Naive thymus-derived CD4-positive, alpha-beta T cell (primary cell): ENCODE data around the gene ANO5. TPM values are rescaled to one million over a fixed set of nuclear protein-coding genes. Genes with fewer than 3 reads are reported as not detected.
A peak's percentile ranks its signal among the peaks of the same experiment; 100 is the strongest.

Source experiments
- ATAC-seq: fragments of 150-1000 bp; cut with Tn5 transposase; 2 replicates; pipeline ENCODE4 v1.10.0; 2021; ENCODE audit warnings: mild to moderate bottlenecking, moderate library complexity
- CTCF ChIA-PET: fragments of 350-600 bp; sonication (Branson Sonifier 250); formaldehyde crosslinking; loops from one replicate; lab custom pipeline; 2021; ENCODE audit warnings: antibody characterized with exemption; lab: Charles Lee
- POLR2A ChIA-PET: fragments of 350-600 bp; sonication (Branson Sonifier 250); formaldehyde crosslinking; loops from one replicate; lab custom pipeline; 2021; ENCODE audit warnings: antibody characterized with exemption, inconsistent platforms; lab: Charles Lee
- DNase-seq, 9 donors: peaks; one replicate each; pipeline versions ENCODE4 v3.0.0 to v3.0.0-alpha.2; 2020 to 2022; ENCODE audit warnings: mixed read lengths in 1 of 9
- H3K27ac ChIP-seq: one replicate; pipeline ENCODE4 v1.7.0; 2013; ENCODE audit warnings: mild to moderate bottlenecking, low read depth, low read length, moderate library complexity
- H3K27me3 ChIP-seq, 2 donors: one replicate each; pipeline ENCODE4 v1.7.0; 2013; ENCODE audit warnings: low read length in 2 of 2, mild to moderate bottlenecking in 2 of 2, moderate library complexity in 2 of 2; ENCODE audit not compliant: control insufficient read depth in 2 of 2, insufficient read depth in 2 of 2
- H3K36me3 ChIP-seq, 3 experiments: 1 replicate in 2 of 3; 2 replicates in 1 of 3; pipeline ENCODE4 v1.7.0; 2013; ENCODE audit warnings: low read length in 3 of 3, mild to moderate bottlenecking in 3 of 3, moderate library complexity in 1 of 3; ENCODE audit not compliant: insufficient read depth in 3 of 3, control insufficient read depth in 2 of 3
- H3K4me1 ChIP-seq, 2 donors: one replicate each; pipeline ENCODE4 v1.7.0; 2013; ENCODE audit warnings: low read length in 2 of 2, mild to moderate bottlenecking in 2 of 2, moderate library complexity in 1 of 2; ENCODE audit not compliant: control insufficient read depth in 2 of 2, insufficient read depth in 2 of 2
- H3K4me3 ChIP-seq: 2 replicates; pipeline ENCODE4 v1.7.0; 2013; ENCODE audit warnings: mild to moderate bottlenecking, low read length
- H3K9me3 ChIP-seq, 3 experiments: 1 replicate in 2 of 3; 2 replicates in 1 of 3; pipeline ENCODE4 v1.7.0; 2013; ENCODE audit warnings: low read length in 3 of 3; ENCODE audit not compliant: control insufficient read depth in 2 of 3
- H3K27ac Mint-ChIP-seq, 9 donors: one replicate each; pipeline ENCODE4 v1.8.0; 2020 to 2022; ENCODE audit warnings: mixed read lengths in 9 of 9, mild to moderate bottlenecking in 8 of 9, moderate library complexity in 5 of 9, inconsistent platforms in 2 of 9
- H3K27me3 Mint-ChIP-seq, 5 donors: one replicate each; pipeline ENCODE4 v1.8.0; 2021 to 2022; ENCODE audit warnings: mixed read lengths in 5 of 5, mild to moderate bottlenecking in 1 of 5
- H3K36me3 Mint-ChIP-seq, 5 donors: one replicate each; pipeline ENCODE4 v1.8.0; 2020 to 2022; ENCODE audit warnings: mixed read lengths in 5 of 5, mild to moderate bottlenecking in 3 of 5, inconsistent platforms in 1 of 5
- H3K4me1 Mint-ChIP-seq, 7 donors: one replicate each; pipeline ENCODE4 v1.8.0; 2020 to 2022; ENCODE audit warnings: mixed read lengths in 7 of 7, mild to moderate bottlenecking in 3 of 7, inconsistent platforms in 1 of 7
- H3K4me3 Mint-ChIP-seq, 10 donors: one replicate each; pipeline ENCODE4 v1.8.0; 2020 to 2022; ENCODE audit warnings: mild to moderate bottlenecking in 10 of 10, mixed read lengths in 10 of 10, moderate library complexity in 6 of 10, inconsistent platforms in 2 of 10
- H3K9me3 Mint-ChIP-seq, 11 donors: one replicate each; pipeline ENCODE4 v1.8.0; 2020 to 2022; ENCODE audit warnings: mixed read lengths in 11 of 11, mild to moderate bottlenecking in 4 of 11, inconsistent platforms in 1 of 11, moderate library complexity in 1 of 11
- intact Hi-C, 2 donors: fragments of 100-400 bp; cut with micrococcal nuclease; formaldehyde crosslinking; loops; one replicate each; pipeline ENCODE4 v1.15.1; 2023
- polyA plus RNA-seq, 2 donors: library from polyadenylated mRNA; unstranded; fragments of 300-500 nt; fragmentation: Illumina TruSeq; gene quantifications; one replicate each; pipeline ENCODE4 v1.2.3, GENCODE V29; 2021
- total RNA-seq, 6 experiments: library from RNA in 5 of 6; stranded (reverse) in 5 of 6; gene quantifications; 1 replicate in 5 of 6; 2 replicates in 1 of 6; pipeline ENCODE4 v1.2.3 and lab custom pipeline; 2021 to 2026

Gene ANO5
- total and polyA plus RNA-seq, 7 experiments from 2014 or later = 0.07 to 0.12 (median 0.11) TPM; not detected in 4

DNA sequence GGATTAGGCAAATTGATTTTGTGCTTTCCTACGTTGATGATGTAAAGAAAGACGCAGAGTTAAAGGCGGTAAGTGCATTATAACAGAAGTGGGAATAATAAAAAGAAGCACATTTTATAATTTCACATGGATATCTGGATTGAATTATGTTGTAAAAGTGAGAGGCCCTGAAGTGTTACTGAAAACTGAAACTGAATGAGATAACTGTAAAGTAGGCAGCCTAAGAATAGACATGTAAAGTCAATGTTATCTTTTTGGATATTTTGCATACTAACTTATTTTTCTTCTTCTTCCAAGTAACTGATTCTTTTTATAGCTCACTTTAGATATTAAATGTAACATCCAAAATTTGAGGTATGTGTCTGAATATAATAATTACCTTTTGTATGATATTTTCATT is 28.3 kb downstream of the ANO5 start:
- Mint-ChIP-seq H3K9me3 (no peaks in the 10 kb centered on the region), H3K4me1 (no peaks in the 10 kb centered on the region), H3K4me3 (no peak overlapping the region), H3K36me3 (no peaks in the 10 kb centered on the region), H3K27ac (no peak overlapping the region), H3K27me3 (no peaks in the 10 kb centered on the region)
- intact Hi-C loops = no loop called here
- DNase-seq = no peak
- H3K36me3 ChIP-seq = no peaks in the 10 kb centered on the region
- H3K27ac ChIP-seq = no peak overlapping the region
- no peak for ATAC-seq
- H3K4me1 ChIP-seq = no peaks in the 10 kb centered on the region
- H3K27me3 ChIP-seq = no peaks in the 10 kb centered on the region
- POLR2A ChIA-PET = no interaction called here
- no peak overlapping the region for H3K4me3 ChIP-seq
- no peaks in the 10 kb centered on the region for H3K9me3 ChIP-seq
- CTCF ChIA-PET = no interaction called here

DNA sequence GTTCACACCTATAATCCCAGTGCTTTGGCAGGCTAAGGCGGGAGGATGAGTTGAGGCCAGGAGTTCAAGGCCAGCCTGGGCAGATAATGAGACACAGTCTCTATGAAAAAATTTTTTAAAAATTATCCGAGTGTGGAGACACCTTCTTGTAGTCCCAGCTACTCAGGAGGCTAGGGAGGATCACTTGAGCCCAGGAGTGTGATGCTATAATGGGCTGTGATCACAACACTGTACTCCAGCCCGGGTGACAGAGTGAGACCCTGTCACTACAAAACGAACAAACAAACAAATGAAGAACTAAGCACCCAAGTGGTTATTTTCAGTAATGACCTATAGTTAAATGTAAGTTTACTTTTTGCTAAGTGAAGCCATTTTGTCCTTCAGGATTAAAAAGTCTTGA is 32.3 kb downstream of the ANO5 start:
- no peak for DNase-seq
- POLR2A ChIA-PET = no interaction called here
- no peak for ATAC-seq

DNA sequence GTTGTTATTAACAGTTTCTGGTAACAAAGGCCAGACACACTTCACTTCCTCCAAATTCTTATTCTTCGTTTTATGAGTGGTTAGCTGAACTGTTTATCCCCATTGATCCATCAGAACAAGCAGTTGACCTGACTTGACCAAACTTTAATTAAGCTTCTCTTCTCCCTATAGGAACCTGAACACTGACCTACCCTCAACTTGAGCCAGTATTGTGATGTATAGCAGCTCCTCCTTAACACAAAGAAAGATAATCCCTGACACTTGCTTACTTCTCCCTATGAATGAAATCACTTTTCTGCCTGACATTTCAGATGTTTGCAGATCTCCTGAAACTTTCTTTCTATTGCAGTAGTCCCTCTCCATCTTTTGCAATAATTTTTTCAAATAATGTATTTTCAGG is 41.9 kb downstream of the ANO5 start:
- Histone ChIP-seq H3K4me1 (no peaks in the 10 kb centered on the region), H3K27me3 (peaks cover 0 to 4% of the 10 kb centered on the region in 2 donors), H3K27ac (no peak overlapping the region), H3K36me3 (no peaks in the 10 kb centered on the region), H3K4me3 (no peak overlapping the region), H3K9me3 (no peaks in the 10 kb centered on the region)
- Mint-ChIP-seq H3K4me1 (no peaks in the 10 kb centered on the region), H3K9me3 (peaks cover 0 to 3% (median 0%) of the 10 kb centered on the region in 11 donors), H3K27ac (no peak overlapping the region), H3K36me3 (no peaks in the 10 kb centered on the region), H3K4me3 (no peak overlapping the region), H3K27me3 (peaks cover 0 to 12% (median 0%) of the 10 kb centered on the region in 5 donors)
- DNase-seq (no peak), ATAC-seq (no peak)
- POLR2A ChIA-PET = no interaction called here
- CTCF ChIA-PET = no interaction called here
- intact Hi-C loops = no loop called here

More for the DNA sequence above, 32.3 kb downstream of the ANO5 start:
- no peak overlapping the region for H3K27ac ChIP-seq
- no peaks in the 10 kb centered on the region for H3K27me3 ChIP-seq
- H3K4me3 ChIP-seq = no peak overlapping the region
- CTCF ChIA-PET = no interaction called here
- H3K27me3 Mint-ChIP-seq = no peaks in the 10 kb centered on the region
- H3K9me3 Mint-ChIP-seq = peaks cover 0 to 5% (median 0%) of the 10 kb centered on the region in 11 donors
- H3K4me3 Mint-ChIP-seq = no peak overlapping the region
- no peak overlapping the region for H3K27ac Mint-ChIP-seq
- no peaks in the 10 kb centered on the region for H3K36me3 Mint-ChIP-seq
- no peaks in the 10 kb centered on the region for H3K36me3 ChIP-seq
- H3K4me1 Mint-ChIP-seq = no peaks in the 10 kb centered on the region
- no peaks in the 10 kb centered on the region for H3K4me1 ChIP-seq
- H3K9me3 ChIP-seq = no peaks in the 10 kb centered on the region
- intact Hi-C loops = no loop called here

DNA sequence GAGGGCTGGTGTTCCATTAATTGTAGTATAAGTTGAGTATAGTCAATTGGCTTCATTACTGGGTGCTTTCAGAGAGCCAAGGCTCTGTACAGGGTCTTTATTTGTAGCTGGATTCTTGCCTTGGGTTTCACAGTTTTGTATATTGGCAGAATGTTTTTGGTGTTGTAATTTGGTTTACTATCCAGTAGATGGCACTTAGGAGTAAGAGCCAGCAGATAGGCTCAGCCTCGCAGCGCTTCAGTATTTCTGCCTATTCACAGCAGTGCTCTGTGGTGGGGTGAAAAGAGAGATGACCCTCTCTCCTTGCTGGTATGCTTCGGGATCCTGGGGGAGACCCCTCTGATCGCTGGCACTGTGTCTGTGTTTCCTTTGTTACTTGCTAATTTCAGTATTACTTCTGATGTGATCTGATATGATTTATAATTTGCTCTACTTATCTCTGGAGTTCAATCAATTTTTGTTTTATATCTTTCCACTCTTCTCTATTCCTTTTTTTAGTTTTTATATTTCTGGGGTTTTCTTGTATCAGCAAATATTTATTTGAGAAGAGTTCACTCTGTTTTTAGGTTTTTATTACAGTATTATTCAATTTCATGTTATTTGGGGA is 52.2 kb downstream of the ANO5 start:
- H3K9me3 Mint-ChIP-seq = peaks cover 0 to 2% (median 0%) of the 10 kb centered on the region in 11 donors
- intact Hi-C loops = loop anchor here (1.0 kb wide), 2 partner anchors 59 to 542 kb away; no protein-coding TSS in a partner anchor

DNA sequence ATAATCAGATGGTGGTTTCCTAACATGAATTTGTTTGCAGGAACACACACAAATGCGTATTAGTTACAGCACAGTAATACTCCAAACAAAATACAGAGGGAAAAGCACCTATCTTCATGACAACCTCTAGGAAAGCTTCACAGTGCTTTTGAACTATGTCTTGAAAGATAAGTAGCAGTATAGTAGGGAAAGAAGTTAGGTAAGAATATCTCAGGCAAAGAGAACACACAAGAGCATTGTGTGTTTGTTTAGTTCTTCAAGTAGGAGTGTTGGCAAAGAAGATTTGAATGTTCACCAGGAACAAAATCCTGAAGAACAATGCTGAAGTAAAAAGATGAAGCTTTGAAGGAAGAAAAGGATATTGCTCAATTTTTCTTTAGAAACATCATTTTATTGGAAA is 54.1 kb downstream of the ANO5 start:
- H3K4me1 Mint-ChIP-seq = no peaks in the 10 kb centered on the region
- Histone ChIP-seq H3K4me3 (no peak overlapping the region), H3K27ac (no peak overlapping the region), H3K9me3 (no peaks in the 10 kb centered on the region), H3K4me1 (no peaks in the 10 kb centered on the region), H3K27me3 (no peaks in the 10 kb centered on the region), H3K36me3 (no peaks in the 10 kb centered on the region)
- ChIA-PET CTCF (no interaction called here), POLR2A (no interaction called here)
- peaks cover 0 to 2% (median 0%) of the 10 kb centered on the region in 11 donors for H3K9me3 Mint-ChIP-seq
- intact Hi-C loops = loop anchor here in 1 of 2 donors (2.0 kb wide), 1 partner anchor 540 kb away; no protein-coding TSS in a partner anchor
- H3K36me3 Mint-ChIP-seq = no peaks in the 10 kb centered on the region
- H3K27me3 Mint-ChIP-seq = peaks cover 2 to 42% (median 21%) of the 10 kb centered on the region in 5 donors
- no peak overlapping the region for H3K27ac Mint-ChIP-seq
- no peak for DNase-seq
- no peak for ATAC-seq
- H3K4me3 Mint-ChIP-seq = no peak overlapping the region

More for the DNA sequence above, 52.2 kb downstream of the ANO5 start:
- DNase-seq (peak in 5 of 9 donors; percentile 6 to 30 (median 13)), ATAC-seq (peak; percentile 65)
- Mint-ChIP-seq H3K27me3 (peaks cover 2 to 36% (median 21%) of the 10 kb centered on the region in 5 donors), H3K4me1 (no peaks in the 10 kb centered on the region), H3K36me3 (no peaks in the 10 kb centered on the region), H3K27ac (no peak overlapping the region), H3K4me3 (no peak overlapping the region)
- Histone ChIP-seq H3K27ac (no peak overlapping the region), H3K27me3 (no peaks in the 10 kb centered on the region), H3K4me1 (no peaks in the 10 kb centered on the region), H3K9me3 (no peaks in the 10 kb centered on the region), H3K4me3 (no peak overlapping the region), H3K36me3 (no peaks in the 10 kb centered on the region)
- POLR2A ChIA-PET = no interaction called here
- CTCF ChIA-PET = interaction anchor here (1.5 kb wide), 1 partner anchor 543 kb away, joined by 4 read pairs; no protein-coding TSS in a partner anchor

DNA sequence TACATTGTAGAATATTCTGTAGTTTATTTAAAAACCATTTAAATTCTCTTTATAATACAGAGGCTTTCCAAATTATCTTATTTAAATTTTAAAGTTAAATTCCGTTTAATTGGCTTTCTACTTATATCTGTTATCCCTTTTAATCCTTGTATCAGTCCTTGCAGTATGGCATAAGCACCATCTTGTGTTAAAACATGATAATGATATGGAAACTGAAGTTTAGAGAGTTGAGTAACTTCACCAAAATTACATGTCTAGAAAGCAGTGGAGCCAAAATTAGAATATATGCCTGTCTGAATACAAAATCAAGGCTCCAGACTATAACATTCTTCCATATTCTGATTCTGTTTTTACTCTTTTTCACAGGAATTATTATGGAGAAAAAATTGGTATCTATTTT is 57.0 kb downstream of the ANO5 start:
- Histone ChIP-seq H3K9me3 (no peaks in the 10 kb centered on the region), H3K4me3 (no peak overlapping the region), H3K36me3 (no peaks in the 10 kb centered on the region), H3K27ac (no peak overlapping the region), H3K27me3 (no peaks in the 10 kb centered on the region), H3K4me1 (no peaks in the 10 kb centered on the region)
- POLR2A ChIA-PET = no interaction called here
- Mint-ChIP-seq H3K27ac (no peak overlapping the region), H3K4me3 (no peak overlapping the region), H3K4me1 (no peaks in the 10 kb centered on the region), H3K27me3 (peaks cover 2 to 34% (median 13%) of the 10 kb centered on the region in 5 donors), H3K36me3 (no peaks in the 10 kb centered on the region), H3K9me3 (peaks cover 0 to 2% (median 0%) of the 10 kb centered on the region in 11 donors)
- intact Hi-C loops = no loop called here
- CTCF ChIA-PET = no interaction called here
- ATAC-seq = no peak
- DNase-seq = no peak

DNA sequence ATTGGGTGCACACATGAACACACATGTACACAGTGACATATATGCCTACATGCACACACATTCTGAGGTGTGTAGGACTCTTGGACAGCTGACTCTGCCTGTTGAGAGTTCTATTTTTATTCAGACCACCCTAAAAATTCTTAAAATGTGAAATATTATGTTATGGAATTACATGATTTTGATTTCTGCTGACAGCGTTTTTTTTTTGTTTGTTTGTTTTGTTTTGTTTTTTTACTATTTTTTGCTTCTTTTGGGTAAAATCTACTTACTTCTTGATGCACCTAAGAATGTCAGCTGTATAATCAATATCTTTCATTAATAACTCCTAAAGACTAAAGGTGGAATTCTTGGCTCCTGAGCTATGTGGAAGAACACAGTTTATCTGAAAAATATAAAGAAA is 64.0 kb downstream of the ANO5 start:
- peaks cover 0 to 5% (median 4%) of the 10 kb centered on the region in 5 donors for H3K27me3 Mint-ChIP-seq
- no peak overlapping the region for H3K27ac Mint-ChIP-seq
- intact Hi-C loops = no loop called here
- no peaks in the 10 kb centered on the region for H3K36me3 Mint-ChIP-seq
- POLR2A ChIA-PET = no interaction called here
- H3K4me3 ChIP-seq = no peak overlapping the region
- ATAC-seq = no peak
- no peak for DNase-seq
- H3K4me3 Mint-ChIP-seq = no peak overlapping the region
- no peak overlapping the region for H3K27ac ChIP-seq
- H3K9me3 ChIP-seq = no peaks in the 10 kb centered on the region
- no peaks in the 10 kb centered on the region for H3K4me1 Mint-ChIP-seq
- CTCF ChIA-PET = no interaction called here
- no peaks in the 10 kb centered on the region for H3K36me3 ChIP-seq
- H3K9me3 Mint-ChIP-seq = no peaks in the 10 kb centered on the region
- no peaks in the 10 kb centered on the region for H3K4me1 ChIP-seq
- no peaks in the 10 kb centered on the region for H3K27me3 ChIP-seq
